ENCODE results near the gene LYST.

- TF ChIP-seq ZSCAN29 (IDR thresholded peaks at IDR 0.05) (no peak), GATAD2B (conservative IDR thresholded peaks at IDR 0.05; ENCODE audit: low read depth) (no peak), POLR2A (IDR thresholded peaks at IDR 0.05; ENCODE audit: low read depth, low read length) (no peak), TCF12 (IDR thresholded peaks at IDR 0.05; ENCODE audit: low read depth, low read length) (no peak), CEBPB (IDR thresholded peaks at IDR 0.05; ENCODE audit: borderline replicate concordance in 1 of 2, low read depth in 2 of 2, low read length in 2 of 2) (no peak)
Observed at GRCh38 chr1:235783148-235783776, 83.4 kb downstream of the LYST start.
